GM21360 (cell line): ENCODE results near the gene SC5D.
A peak's percentile ranks its signal among the peaks of the same experiment; 100 is the strongest.

ENCODE experiments used
- ATAC-seq: cut with Tn5 transposase; IDR thresholded peaks from one replicate; pipeline ENCODE4 v1.9.1; 2021; ENCODE audit warnings: mild to moderate bottlenecking, moderate library complexity; ENCODE audit not compliant: unreplicated experiment

SC5D gene, protein sequence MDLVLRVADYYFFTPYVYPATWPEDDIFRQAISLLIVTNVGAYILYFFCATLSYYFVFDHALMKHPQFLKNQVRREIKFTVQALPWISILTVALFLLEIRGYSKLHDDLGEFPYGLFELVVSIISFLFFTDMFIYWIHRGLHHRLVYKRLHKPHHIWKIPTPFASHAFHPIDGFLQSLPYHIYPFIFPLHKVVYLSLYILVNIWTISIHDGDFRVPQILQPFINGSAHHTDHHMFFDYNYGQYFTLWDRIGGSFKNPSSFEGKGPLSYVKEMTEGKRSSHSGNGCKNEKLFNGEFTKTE

DNA sequence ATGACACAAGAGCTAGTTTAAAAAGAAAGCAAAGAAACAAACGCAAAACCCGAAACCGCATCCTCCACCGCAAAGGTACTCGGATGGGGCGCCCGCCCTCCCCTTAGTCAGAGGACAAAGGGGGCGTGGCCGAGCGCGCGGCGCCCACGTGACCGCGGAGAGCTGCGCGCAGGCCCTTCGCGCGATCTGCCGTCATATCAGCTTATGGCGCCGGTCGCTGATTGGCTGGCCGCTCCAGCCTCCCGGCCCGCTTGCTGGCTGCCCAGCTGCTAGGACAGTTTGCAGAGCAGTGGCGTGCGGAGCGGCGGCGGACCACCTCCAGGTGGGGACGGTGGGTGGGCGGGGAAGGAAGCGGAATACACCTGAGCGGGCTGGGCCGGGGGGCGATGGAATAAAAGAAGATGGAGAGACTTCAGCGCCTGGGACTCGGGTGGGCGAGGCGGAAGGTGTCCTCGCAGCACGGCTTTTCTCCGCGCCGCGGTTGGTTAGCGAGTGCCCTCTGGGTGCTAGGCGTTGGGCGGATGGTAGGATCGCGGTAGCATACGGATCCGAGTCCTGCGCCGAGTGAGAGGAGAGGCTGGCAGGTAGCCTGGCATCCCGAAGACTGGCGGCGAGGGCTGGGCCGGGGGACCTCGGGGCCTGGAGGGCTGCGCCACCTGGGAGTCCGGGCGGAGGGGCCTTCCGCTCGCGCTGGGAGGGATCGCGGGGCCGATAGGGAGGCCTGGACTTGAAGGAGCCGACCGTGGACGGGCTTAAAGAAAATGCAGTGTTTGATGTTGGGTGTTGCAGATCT lies at the start of gene SC5D:
Gene SC5D, plus strand, starts transcription at position 277 of the 793 bp plus-strand sequence. CDS start 10,605 bp downstream, outside the sequence.
- peak; percentile 91 for ATAC-seq

- no peak for ATAC-seq
Observed at GRCh38 chr11:121244884-121245283, 47.7 kb upstream of the SC5D start.

DNA sequence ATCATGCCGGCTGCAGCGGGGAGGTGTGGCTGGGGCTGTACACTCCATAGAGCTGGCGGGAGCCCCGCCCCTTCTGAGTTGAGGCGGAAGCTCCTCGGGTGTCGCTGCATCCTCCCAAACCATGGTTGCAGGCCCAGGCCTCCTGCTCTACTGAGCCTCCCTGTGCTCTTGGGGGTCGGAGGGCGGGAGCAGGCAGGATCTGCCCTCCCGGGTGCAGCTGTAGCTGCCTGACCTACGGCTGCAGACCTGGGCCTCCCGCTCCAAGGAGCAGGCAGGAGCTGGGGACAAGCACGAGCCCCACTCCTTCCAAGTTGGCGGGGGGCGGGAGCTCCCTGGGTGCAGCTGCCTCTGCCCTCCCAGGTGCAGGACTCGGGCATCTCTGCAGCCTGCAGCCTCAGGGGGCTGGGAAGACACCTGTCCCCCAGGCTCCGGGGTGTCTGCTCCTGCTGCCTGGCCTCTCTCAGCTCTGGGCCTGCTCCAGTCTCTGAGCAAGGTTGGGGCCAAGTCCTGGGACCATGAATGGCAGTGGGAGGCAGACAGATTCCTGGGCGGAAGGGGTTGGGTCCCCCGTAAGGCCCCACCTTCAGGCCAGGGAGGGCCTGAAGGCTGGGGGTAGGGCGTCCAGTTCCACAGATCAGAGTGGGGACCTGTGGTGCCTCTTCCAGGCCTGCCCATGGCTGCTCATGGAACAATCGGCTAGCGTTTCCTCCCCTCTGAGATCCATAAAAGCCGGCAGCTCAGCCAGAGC lies 46.4 kb upstream of the SC5D start:
- no peak for ATAC-seq

DNA sequence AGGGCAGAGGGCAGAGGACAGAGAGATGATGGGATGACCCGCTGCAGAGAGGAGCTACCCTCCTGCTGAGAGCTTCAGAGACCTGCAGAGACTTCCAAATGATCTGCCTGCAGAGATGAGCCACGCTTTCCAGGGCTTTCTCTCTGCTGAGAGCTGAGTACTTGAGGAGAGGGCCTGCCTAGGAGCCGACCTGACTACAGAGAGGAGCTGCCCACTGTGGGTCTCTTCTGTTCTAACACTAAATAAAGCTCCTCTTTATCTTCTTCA lies 45.9 kb upstream of the SC5D start:
- no peak for ATAC-seq

- no peak for ATAC-seq
Observed at GRCh38 chr11:121248496-121248895, 44.1 kb upstream of the SC5D start.

GRCh38 chr11:121249039-121249663 lies 43.4 kb upstream of the SC5D start:
- no peak for ATAC-seq

DNA sequence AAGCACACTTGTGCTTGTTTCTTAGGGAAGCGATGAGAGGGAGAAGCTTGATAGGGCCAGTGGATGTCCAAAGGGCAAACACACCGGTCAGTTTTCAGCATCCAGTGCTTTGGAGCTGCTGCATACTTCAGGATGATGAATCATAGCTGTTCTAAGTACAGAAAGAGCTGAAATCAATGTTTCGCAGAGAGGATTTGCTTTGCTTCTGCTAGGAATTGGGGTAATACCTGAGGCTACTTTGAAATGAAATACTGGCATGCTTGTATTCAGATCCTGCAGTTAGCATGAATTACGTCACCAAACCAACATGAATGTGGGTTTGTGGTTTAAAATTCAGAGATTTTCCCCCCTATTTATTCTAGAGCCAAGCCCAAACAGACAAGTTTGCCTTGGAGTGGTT lies 41.7 kb upstream of the SC5D start:
- no peak for ATAC-seq

- ATAC-seq, result no peak
Observed at GRCh38 chr11:121253951-121254350, 38.6 kb upstream of the SC5D start.

- ATAC-seq, result no peak
Observed at GRCh38 chr11:121254756-121255155, 37.8 kb upstream of the SC5D start.

- no peak for ATAC-seq
Observed at GRCh38 chr11:121255473-121256125, 37.0 kb upstream of the SC5D start.

- ATAC-seq, result no peak
Observed at GRCh38 chr11:121257289-121257688, 35.3 kb upstream of the SC5D start.

DNA sequence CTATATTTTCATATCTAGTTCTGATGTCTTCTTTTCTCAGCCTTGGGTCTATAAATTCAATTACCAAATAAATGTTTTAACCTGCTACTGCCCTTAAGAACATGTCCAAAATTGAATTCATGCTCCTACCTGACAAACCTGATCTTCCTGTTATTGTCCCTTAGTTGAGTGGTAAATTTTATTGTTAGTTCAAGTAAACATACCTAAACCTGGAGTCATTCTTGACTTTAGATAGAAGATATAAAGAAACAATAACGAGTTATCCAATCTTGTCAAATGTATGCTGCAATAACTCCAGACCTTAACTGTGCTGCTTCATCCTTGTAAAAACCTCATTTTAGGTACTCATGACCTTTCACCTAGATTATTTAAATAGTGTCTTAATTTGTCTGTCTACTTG lies 34.6 kb upstream of the SC5D start:
- no peak for ATAC-seq

- no peak for ATAC-seq
Observed at GRCh38 chr11:121265586-121265985, 27.0 kb upstream of the SC5D start.

- ATAC-seq, result no peak
Observed at GRCh38 chr11:121268581-121268980, 24.0 kb upstream of the SC5D start.

DNA sequence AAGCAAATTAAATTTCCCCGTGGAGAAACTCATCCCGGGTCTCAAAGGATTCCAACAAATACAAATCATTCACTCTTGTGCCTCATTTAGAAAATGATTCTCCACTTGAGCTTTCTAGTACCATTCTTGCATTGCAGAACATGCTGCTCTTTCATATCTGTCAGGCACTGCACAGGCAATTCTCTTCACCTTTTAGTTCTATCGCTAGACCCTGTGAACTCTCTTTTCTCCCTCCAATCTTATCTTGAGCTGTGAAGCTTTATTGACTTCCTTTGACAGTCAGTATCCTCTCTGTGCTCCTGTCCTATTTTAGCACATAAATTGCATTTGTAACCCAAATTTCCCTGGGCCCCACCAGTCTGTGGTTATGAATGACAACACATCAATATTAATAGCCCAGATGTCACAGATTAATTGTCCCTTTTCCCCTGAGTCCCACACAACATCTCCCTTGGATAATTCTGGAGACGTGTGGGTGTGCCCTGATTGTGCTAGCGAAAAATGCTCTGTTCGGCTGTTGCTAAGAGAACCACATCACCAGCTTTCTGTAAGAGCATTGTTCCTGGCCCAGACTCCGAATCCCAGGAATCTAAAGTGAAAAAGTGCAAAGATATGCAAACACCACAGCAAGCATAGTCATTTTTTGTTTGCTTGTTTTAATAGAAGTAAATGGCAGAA lies 22.4 kb upstream of the SC5D start:
- ATAC-seq, result no peak

- ATAC-seq, result no peak
Observed at GRCh38 chr11:121274332-121274991, 18.1 kb upstream of the SC5D start.

GRCh38 chr11:121281698-121282097 lies 10.9 kb upstream of the SC5D start:
- ATAC-seq, result no peak

- no peak for ATAC-seq
Observed at GRCh38 chr11:121282386-121282785, 10.2 kb upstream of the SC5D start.

GRCh38 chr11:121282886-121283502 lies 9.6 kb upstream of the SC5D start:
- ATAC-seq, result no peak
